Upper lobe of left lung (tissue), 4 donors: ENCODE measurements around the gene NFIX.

Experiments used
- CTCF ChIP-seq, 6 experiments: fragments of 450-650 bp in 4 of 6; fragments of 200-600 bp in 2 of 6; sonication (generic) in 2 of 6; IDR thresholded peaks; one replicate each; pipeline ENCODE4 v1.5.1; 2016 to 2019; ENCODE audit warnings: antibody characterized with exemption in 6 of 6
- EP300 ChIP-seq, 4 donors: sonication (generic); formaldehyde crosslinking; IDR thresholded peaks; one replicate each; pipeline ENCODE4 v1.5.1; 2017; ENCODE audit warnings: antibody characterized with exemption in 4 of 4, control low read depth in 2 of 4
- POLR2A ChIP-seq, 4 donors: fragments of 450-650 bp; IDR thresholded peaks; one replicate each; pipeline ENCODE4 v1.5.1; 2016 to 2017; ENCODE audit warnings: antibody characterized with exemption in 4 of 4, mild to moderate bottlenecking in 2 of 4
- POLR2AphosphoS5 ChIP-seq, 2 donors: sonication (generic); formaldehyde crosslinking; IDR thresholded peaks; one replicate each; pipeline ENCODE4 v1.5.1; 2017; ENCODE audit warnings: antibody characterized with exemption in 2 of 2

- TF ChIP-seq CTCF (IDR thresholded peaks at IDR 0.05) (no peak), POLR2AphosphoS5 (IDR thresholded peaks at IDR 0.05) (no peak), POLR2A (IDR thresholded peaks at IDR 0.05) (no peak), EP300 (IDR thresholded peaks at IDR 0.05) (no peak)
Observed at GRCh38 chr19:13011653-13012389, 16.5 kb downstream of the NFIX start.
